ENCODE measurements around the gene ZNF200.
"Not testable (repeated sequence)": the region's sequence is repeated elsewhere in the genome, so short reads cannot be mapped to it uniquely, and the experiment has no call there.

DNA sequence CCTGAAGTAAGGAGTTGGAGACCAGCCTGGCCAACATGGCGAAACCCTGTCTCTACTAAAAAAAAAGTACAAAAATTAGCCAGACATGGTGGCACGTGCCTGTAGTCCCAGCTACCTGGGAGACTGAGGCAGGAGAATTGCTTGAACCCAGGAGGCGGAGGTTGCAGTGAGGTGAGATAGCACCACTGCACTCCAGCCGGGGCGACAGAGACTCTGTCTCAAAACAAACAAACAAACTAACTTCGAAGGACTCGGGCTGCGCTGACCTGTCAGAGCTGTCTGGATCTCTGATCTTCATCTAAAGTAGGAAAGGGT lies 52.7 kb downstream of the ZNF200 start:
- TF ChIP-seq, protein P1, sequence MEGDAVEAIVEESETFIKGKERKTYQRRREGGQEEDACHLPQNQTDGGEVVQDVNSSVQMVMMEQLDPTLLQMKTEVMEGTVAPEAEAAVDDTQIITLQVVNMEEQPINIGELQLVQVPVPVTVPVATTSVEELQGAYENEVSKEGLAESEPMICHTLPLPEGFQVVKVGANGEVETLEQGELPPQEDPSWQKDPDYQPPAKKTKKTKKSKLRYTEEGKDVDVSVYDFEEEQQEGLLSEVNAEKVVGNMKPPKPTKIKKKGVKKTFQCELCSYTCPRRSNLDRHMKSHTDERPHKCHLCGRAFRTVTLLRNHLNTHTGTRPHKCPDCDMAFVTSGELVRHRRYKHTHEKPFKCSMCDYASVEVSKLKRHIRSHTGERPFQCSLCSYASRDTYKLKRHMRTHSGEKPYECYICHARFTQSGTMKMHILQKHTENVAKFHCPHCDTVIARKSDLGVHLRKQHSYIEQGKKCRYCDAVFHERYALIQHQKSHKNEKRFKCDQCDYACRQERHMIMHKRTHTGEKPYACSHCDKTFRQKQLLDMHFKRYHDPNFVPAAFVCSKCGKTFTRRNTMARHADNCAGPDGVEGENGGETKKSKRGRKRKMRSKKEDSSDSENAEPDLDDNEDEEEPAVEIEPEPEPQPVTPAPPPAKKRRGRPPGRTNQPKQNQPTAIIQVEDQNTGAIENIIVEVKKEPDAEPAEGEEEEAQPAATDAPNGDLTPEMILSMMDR (IDR thresholded peaks at IDR 0.05; ENCODE audit: poor library complexity): not testable (repeated sequence)
- TF ChIP-seq EZH2phosphoT487 (IDR thresholded peaks at IDR 0.05; ENCODE audit: low read depth, severe bottlenecking, unreplicated experiment); EZH2 (IDR thresholded peaks at IDR 0.05; ENCODE audit: borderline replicate concordance): not testable (repeated sequence)

All from hepatocyte (in vitro differentiated cells).